ENCODE results near the gene HES2. TPM values are rescaled to one million over a fixed set of nuclear protein-coding genes. Genes with fewer than 3 reads are reported as not detected.
"Not testable (repeated sequence)": the region's sequence is repeated elsewhere in the genome, so short reads cannot be mapped to it uniquely, and the experiment has no call there.

Gene HES2
- total and polyA plus RNA-seq, 5 donors: 0.17 TPM; not detected in 4

- H3K27ac ChIP-seq (ENCODE audit: low read length): no peak overlapping the region
- no peak for DNase-seq
- 7% methylated on average over 15 of the region's 15 CpGs for WGBS
- no peaks in the 10 kb centered on the region for H3K4me1 ChIP-seq (ENCODE audit: control insufficient read depth, insufficient read depth, low read length)
- no peak overlapping the region for H3K4me3 ChIP-seq (ENCODE audit: low read length)
- ATAC-seq: peak in 1 of 2 donors; percentile 48
- intact Hi-C loops (cut with DNase I): no loop called here
- H3K9me3 ChIP-seq (ENCODE audit: control insufficient read depth, low read length): no peaks in the 10 kb centered on the region
- no peaks in the 10 kb centered on the region for H3K27me3 ChIP-seq (ENCODE audit: control insufficient read depth, insufficient read depth)
These were observed 5.3 kb downstream of the HES2 start for GRCh38 chr1:6414443-6414844.

GRCh38 chr1:6412896-6413295 is 6.8 kb downstream of the HES2 start:
- no peak for ATAC-seq
- WGBS: 65% methylated on average over 6 of the region's 6 CpGs
- intact Hi-C loops (cut with DNase I): no loop called here
- no peak overlapping the region for H3K27ac ChIP-seq (ENCODE audit: low read length)
- H3K4me3 ChIP-seq (ENCODE audit: low read length): no peak overlapping the region
- no peaks in the 10 kb centered on the region for H3K4me1 ChIP-seq (ENCODE audit: control insufficient read depth, insufficient read depth, low read length)
- DNase-seq: no peak
- H3K9me3 ChIP-seq (ENCODE audit: control insufficient read depth, low read length): no peaks in the 10 kb centered on the region
- no peaks in the 10 kb centered on the region for H3K27me3 ChIP-seq (ENCODE audit: control insufficient read depth, insufficient read depth)

GRCh38 chr1:6410248-6410893 is 9.3 kb downstream of the HES2 start:
- Histone ChIP-seq H3K4me3 (ENCODE audit: low read length) (no peak overlapping the region), H3K27ac (ENCODE audit: low read length) (no peak overlapping the region), H3K9me3 (ENCODE audit: control insufficient read depth, low read length) (no peaks in the 10 kb centered on the region), H3K27me3 (ENCODE audit: control insufficient read depth, insufficient read depth) (no peaks in the 10 kb centered on the region), H3K4me1 (ENCODE audit: control insufficient read depth, insufficient read depth, low read length) (no peaks in the 10 kb centered on the region)
- no peak for DNase-seq
- intact Hi-C loops (cut with DNase I): no loop called here
- WGBS: 84% methylated on average over 13 of the region's 13 CpGs
- no peak for ATAC-seq

GRCh38 chr1:6409733-6410132 is 10.0 kb downstream of the HES2 start:
- Histone ChIP-seq H3K27me3 (ENCODE audit: control insufficient read depth, insufficient read depth) (no peaks in the 10 kb centered on the region), H3K27ac (ENCODE audit: low read length) (no peak overlapping the region), H3K4me3 (ENCODE audit: low read length) (no peak overlapping the region), H3K9me3 (ENCODE audit: control insufficient read depth, low read length) (no peaks in the 10 kb centered on the region), H3K4me1 (ENCODE audit: control insufficient read depth, insufficient read depth, low read length) (no peaks in the 10 kb centered on the region)
- ATAC-seq: no peak
- WGBS: 89% methylated on average over 5 of the region's 6 CpGs
- DNase-seq: no peak
- intact Hi-C loops (cut with DNase I): loop anchor here (5.0 to 10.0 kb wide), 4 partner anchors 47 to 162 kb away; no protein-coding TSS in a partner anchor

GRCh38 chr1:6409053-6409452 is 10.7 kb downstream of the HES2 start:
- H3K4me3 ChIP-seq (ENCODE audit: low read length): no peak overlapping the region
- no peaks in the 10 kb centered on the region for H3K9me3 ChIP-seq (ENCODE audit: control insufficient read depth, low read length)
- H3K4me1 ChIP-seq (ENCODE audit: control insufficient read depth, insufficient read depth, low read length): no peaks in the 10 kb centered on the region
- no peak overlapping the region for H3K27ac ChIP-seq (ENCODE audit: low read length)
- intact Hi-C loops (cut with DNase I): loop anchor here (5.0 to 10.0 kb wide), 4 partner anchors 47 to 162 kb away; no protein-coding TSS in a partner anchor
- DNase-seq (no peak), ATAC-seq (no peak)
- H3K27me3 ChIP-seq (ENCODE audit: control insufficient read depth, insufficient read depth): no peaks in the 10 kb centered on the region
- WGBS: 85% methylated on average over 4 of the region's 4 CpGs

GRCh38 chr1:6408023-6408422 is 11.7 kb downstream of the HES2 start:
- ATAC-seq (no peak), DNase-seq (no peak)
- Histone ChIP-seq H3K4me1 (ENCODE audit: control insufficient read depth, insufficient read depth, low read length) (no peaks in the 10 kb centered on the region), H3K4me3 (ENCODE audit: low read length) (no peak overlapping the region), H3K9me3 (ENCODE audit: control insufficient read depth, low read length) (no peaks in the 10 kb centered on the region), H3K27ac (ENCODE audit: low read length) (no peak overlapping the region), H3K27me3 (ENCODE audit: control insufficient read depth, insufficient read depth) (no peaks in the 10 kb centered on the region)
- intact Hi-C loops (cut with DNase I): loop anchor here (5.0 to 10.0 kb wide), 4 partner anchors 46 to 161 kb away; no protein-coding TSS in a partner anchor
- 81% methylated on average over 6 of the region's 6 CpGs for WGBS

- no peaks in the 10 kb centered on the region for H3K27me3 ChIP-seq (ENCODE audit: control insufficient read depth, insufficient read depth)
- DNase-seq (no peak), ATAC-seq (no peak)
- no peak overlapping the region for H3K4me3 ChIP-seq (ENCODE audit: low read length)
- intact Hi-C loops (cut with DNase I): loop anchor here (5.0 to 10.0 kb wide), 3 partner anchors 39 to 154 kb away; no protein-coding TSS in a partner anchor
- WGBS: 66% methylated on average over 6 of the region's 6 CpGs
- H3K27ac ChIP-seq (ENCODE audit: low read length): no peak overlapping the region
- no peaks in the 10 kb centered on the region for H3K9me3 ChIP-seq (ENCODE audit: control insufficient read depth, low read length)
- no peaks in the 10 kb centered on the region for H3K4me1 ChIP-seq (ENCODE audit: control insufficient read depth, insufficient read depth, low read length)
These were observed 18.0 kb downstream of the HES2 start for GRCh38 chr1:6401673-6402072.

- no peak overlapping the region for H3K27ac ChIP-seq (ENCODE audit: low read length)
- H3K9me3 ChIP-seq (ENCODE audit: control insufficient read depth, low read length): no peaks in the 10 kb centered on the region
- 88% methylated on average over 3 of the region's 3 CpGs for WGBS
- no peaks in the 10 kb centered on the region for H3K27me3 ChIP-seq (ENCODE audit: control insufficient read depth, insufficient read depth)
- no peak overlapping the region for H3K4me3 ChIP-seq (ENCODE audit: low read length)
- ATAC-seq (no peak), DNase-seq (no peak)
- no peaks in the 10 kb centered on the region for H3K4me1 ChIP-seq (ENCODE audit: control insufficient read depth, insufficient read depth, low read length)
- intact Hi-C loops (cut with DNase I): no loop called here
These were observed 20.4 kb downstream of the HES2 start for GRCh38 chr1:6399294-6399693.

GRCh38 chr1:6397844-6398441 is 21.8 kb downstream of the HES2 start:
- intact Hi-C loops (cut with DNase I): no loop called here
- H3K27ac ChIP-seq (ENCODE audit: low read length): no peak overlapping the region
- H3K27me3 ChIP-seq (ENCODE audit: control insufficient read depth, insufficient read depth): no peaks in the 10 kb centered on the region
- 59% methylated on average over 10 of the region's 10 CpGs for WGBS
- no peaks in the 10 kb centered on the region for H3K4me1 ChIP-seq (ENCODE audit: control insufficient read depth, insufficient read depth, low read length)
- no peaks in the 10 kb centered on the region for H3K9me3 ChIP-seq (ENCODE audit: control insufficient read depth, low read length)
- no peak for ATAC-seq
- no peak for DNase-seq
- H3K4me3 ChIP-seq (ENCODE audit: low read length): no peak overlapping the region

- intact Hi-C loops (cut with DNase I): no loop called here
- Histone ChIP-seq H3K27me3 (ENCODE audit: control insufficient read depth, insufficient read depth) (no peaks in the 10 kb centered on the region), H3K4me1 (ENCODE audit: control insufficient read depth, insufficient read depth, low read length) (no peaks in the 10 kb centered on the region), H3K9me3 (ENCODE audit: control insufficient read depth, low read length) (no peaks in the 10 kb centered on the region), H3K4me3 (ENCODE audit: low read length) (no peak overlapping the region), H3K27ac (ENCODE audit: low read length) (no peak overlapping the region)
- DNase-seq (no peak), ATAC-seq (no peak)
These were observed 22.7 kb downstream of the HES2 start for GRCh38 chr1:6396998-6397397.

- intact Hi-C loops (cut with DNase I); H3K9me3 ChIP-seq (ENCODE audit: control insufficient read depth, low read length); H3K4me1 ChIP-seq (ENCODE audit: control insufficient read depth, insufficient read depth, low read length); ATAC-seq; H3K27me3 ChIP-seq (ENCODE audit: control insufficient read depth, insufficient read depth); H3K4me3 ChIP-seq (ENCODE audit: low read length); DNase-seq; H3K27ac ChIP-seq (ENCODE audit: low read length): not testable (repeated sequence)
- WGBS: 95% methylated on average over 34 of the region's 34 CpGs
These were observed 23.9 kb downstream of the HES2 start for GRCh38 chr1:6395781-6396244.

Data from right cardiac atrium (tissue), 5 donors.